K562 (cell line): ENCODE measurements around the gene LRP1B.

Source experiments
- EP300 ChIP-seq: IDR thresholded peaks from 2 replicates; pipeline ENCODE4 v1.6.1; 2012; ENCODE audit warnings: low read length, improper control_type of control experiment
- MTA3 ChIP-seq: fragments of 450-650 bp; formaldehyde crosslinking; IDR thresholded peaks from 2 replicates; pipeline ENCODE4 v1.6.1; 2017; ENCODE audit warnings: mild to moderate bottlenecking, borderline replicate concordance
- TCF7L2 ChIP-seq: fragments of 150-350 bp; IDR thresholded peaks from 2 replicates; pipeline ENCODE4 v1.6.1; 2016; ENCODE audit warnings: low read depth, mild to moderate bottlenecking, low read length, moderate library complexity

DNA sequence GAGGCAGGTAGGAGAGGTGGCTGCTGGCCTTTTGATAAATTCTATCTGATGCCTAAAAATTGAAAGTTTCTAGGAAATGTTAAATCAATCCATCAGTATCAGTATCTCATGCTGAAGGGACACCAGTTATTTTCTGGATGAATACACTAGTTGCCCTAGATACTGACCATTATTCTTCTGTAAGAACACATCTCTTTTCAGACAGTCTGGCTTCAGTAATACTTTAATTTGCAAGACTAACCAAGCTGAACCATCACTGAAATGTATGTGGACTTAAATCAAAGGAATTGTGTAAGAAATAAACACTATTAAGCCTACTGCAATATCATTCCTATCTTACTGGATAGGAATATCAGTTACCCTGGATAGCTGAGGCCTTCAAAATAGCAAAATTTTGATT is 1546.3 kb downstream of the LRP1B start:
- TF ChIP-seq MTA3 (no peak), EP300 (no peak), TCF7L2 (no peak)
